NCI-H2196 treated with DMSO at 0.1 percent for 48 hours (cell line): ENCODE data around the gene FAM25G.
"Not testable (repeated sequence)": the region's sequence is repeated elsewhere in the genome, so short reads cannot be mapped to it uniquely, and the experiment has no call there.

ENCODE experiments used
- DNase-seq: peaks from one replicate; lab custom pipeline; 2025; ENCODE audit not compliant: unreplicated experiment; lab: John Stamatoyannopoulos, UW

FAM25G gene

DNA sequence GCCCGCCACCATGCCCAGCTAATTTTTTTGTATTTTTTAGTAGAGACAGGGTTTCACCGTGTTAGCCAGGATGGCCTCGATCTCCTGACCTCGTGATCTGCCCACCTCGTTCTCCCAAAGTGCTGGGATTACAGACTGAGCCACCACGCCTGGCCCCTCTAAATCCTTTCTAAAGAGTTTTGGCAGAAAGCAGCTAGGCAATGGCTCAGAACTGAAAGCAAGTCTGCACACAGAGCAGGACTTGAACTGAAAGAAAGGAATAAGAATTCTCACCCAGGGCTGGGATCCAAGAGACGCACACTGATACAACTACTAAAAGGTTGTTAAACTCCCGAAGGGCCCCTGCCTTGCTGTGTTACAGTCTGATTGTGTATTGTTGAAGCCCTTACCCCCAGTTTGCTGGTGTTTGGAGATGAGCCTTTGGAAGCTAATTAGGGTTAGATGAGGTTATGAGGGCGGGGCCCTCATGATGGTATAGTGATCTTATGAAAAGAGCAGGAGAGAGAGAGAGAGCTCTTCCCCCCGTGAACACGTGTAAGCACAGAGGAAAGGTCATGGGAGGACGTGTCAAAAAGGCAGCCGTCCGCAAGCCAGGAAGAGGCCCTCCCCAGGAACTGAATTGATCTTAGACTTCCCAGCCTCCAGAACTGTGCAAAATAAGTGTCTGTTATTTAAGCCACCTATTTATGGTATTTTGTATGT is 26.1 kb downstream of the FAM25G start:
- DNase-seq, result not testable (repeated sequence)

DNA sequence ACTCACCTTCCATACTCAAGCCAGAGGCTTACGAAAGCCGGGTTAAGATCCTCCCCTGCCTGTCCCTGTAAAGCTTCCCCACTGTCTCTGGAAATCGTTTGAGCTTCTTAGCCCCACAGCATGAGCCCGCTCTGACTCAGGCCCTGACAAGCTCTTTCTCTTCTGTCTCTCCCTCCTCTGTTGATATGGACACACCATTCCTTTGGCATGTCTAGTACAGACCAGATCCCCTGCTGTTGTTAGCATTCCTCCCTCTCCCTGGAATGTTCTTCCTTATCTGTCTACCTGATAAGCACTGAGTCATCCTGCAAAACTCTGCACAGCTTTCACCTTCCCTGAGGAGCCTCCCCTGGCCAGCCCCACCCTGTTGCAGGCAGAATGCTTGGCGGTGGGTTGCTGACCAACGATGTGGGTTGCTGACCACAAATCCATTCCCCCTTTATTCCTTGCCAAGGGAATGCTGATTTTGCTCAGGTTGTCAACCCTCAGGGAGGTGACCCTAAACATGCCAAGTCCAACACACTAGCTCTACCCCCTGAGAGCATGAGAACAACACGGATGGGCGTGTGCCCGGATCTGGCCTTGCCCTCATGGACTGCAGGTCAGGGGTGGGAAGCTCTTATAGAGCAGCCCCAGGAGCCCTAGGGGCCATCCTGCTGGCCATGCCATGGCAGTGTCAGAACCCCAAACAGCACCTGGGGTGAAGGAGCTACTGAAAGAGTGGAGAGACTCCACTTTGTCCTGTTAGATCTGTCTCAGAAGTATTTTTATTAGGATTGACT is 28.7 kb downstream of the FAM25G start:
- DNase-seq, result not testable (repeated sequence)

DNA sequence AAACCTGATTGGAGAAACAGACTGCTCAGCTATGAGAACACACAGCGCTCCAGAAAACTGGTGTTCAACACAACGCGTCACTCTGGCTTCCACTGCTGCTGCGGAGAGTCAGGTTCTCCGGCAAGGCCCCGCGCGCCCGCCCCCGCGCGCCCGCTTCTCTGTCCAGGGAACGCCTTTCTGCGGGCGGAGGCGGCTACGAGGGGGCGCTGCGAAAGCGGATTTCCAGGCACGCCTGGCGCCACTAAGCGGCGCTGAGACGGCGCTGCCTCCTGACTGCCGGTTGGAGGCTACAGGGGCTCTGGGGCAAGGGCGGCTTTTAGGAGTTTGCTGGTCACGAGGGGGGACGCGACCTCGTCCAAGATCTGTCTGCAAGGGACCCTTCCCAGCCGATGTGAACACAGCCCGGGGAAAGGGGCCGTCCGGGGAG is 30.2 kb downstream of the FAM25G start:
- not testable (repeated sequence) for DNase-seq

DNA sequence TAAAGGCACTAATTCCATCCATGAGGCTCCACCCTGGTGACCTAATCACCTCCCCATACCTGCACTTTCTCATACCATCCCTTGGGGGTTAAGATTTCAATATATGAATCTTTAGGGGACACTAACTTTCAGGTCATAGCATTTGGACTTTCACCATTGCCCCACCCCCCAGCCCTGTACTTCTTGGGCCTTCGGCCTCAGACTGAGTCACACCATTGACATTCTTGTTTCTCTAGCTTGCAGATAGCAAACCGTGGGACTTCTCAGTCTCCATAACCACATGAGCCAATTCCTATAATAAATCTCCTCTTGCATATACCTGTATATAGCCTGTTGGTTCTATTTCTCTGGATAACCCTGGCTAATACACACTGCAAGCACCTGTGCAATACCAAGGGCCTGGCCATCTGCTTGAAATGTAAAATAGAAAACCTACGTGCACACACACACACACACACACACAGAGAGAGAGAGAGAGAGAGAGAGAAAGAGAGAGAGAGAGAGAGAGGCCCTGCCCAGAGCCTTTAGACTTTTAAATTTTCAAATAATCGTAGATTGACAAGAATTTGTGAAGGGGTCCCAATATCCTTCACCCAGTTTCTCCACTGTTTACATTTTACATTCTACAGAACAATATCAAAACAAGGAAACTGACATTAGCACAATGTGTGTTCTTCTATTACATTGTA is 32.9 kb downstream of the FAM25G start:
- DNase-seq, result no peak

DNA sequence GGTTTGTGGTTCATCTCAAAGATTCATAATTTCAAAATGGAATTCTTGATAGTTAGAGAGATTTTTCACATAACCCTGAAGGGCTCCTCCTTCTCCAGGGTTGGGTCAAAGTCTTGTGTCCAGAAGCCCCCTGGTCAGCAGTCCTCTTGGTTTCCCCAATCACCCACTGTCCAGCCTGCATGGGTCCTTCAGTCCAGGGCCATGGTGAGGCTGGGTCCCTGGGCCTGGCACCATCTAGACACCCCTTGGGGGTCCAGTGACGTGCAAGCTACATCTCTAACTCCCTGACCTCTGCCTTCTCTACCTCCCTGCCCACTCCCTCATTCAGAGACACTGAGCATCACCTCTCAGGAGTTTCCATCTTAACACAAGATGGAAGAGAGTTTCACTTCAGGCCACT is 33.7 kb downstream of the FAM25G start:
- no peak for DNase-seq

DNA sequence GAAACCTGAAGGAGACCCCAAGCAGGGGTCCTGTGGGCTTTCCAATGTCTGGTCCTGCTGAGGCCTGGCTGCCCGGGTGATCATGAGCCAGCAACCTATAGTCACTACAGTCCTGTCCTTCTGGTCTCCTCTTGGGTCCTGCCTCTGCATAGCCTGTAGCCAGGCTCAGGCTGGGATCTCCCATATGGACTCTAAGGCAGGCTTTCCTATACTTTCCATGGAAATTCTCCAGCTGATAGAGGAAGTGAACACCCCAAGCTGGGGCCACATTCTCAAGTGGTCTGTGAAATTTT is 34.0 kb downstream of the FAM25G start:
- no peak for DNase-seq

DNA sequence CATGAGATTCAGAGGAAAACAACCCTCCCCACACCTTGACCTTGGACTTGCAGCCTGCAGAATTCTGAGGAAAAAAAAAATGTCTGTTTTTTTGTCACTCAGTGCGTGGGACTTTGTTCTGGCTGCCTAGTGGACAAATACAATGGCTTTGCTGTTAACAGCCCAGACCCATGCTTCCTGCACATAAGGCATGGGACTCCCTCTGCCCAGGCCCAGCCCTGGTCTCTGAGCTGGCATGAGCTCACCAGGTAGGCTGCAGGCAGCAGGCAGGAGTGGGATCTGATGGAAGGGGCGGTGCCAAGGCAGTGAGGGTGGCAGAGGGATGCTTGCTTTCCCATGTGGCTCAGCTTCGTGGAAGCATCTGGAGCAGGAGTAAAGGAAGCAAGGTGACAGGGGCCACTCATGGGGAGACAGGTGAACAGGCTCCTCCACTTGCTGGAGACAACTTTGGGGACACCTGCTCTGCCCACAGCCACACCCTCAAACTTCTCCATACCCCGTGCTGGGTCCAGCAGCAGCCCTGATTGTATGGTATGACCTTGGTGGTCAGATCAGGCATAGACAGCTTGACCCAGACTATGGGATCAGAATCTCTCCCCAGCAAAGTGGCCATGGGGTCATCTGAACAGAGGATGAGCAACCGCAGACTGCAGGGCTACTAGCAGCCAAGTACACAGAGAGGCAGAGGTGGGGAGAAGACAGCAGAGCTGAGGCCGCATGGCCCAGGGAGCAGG is 34.5 kb downstream of the FAM25G start:
- no peak for DNase-seq

DNA sequence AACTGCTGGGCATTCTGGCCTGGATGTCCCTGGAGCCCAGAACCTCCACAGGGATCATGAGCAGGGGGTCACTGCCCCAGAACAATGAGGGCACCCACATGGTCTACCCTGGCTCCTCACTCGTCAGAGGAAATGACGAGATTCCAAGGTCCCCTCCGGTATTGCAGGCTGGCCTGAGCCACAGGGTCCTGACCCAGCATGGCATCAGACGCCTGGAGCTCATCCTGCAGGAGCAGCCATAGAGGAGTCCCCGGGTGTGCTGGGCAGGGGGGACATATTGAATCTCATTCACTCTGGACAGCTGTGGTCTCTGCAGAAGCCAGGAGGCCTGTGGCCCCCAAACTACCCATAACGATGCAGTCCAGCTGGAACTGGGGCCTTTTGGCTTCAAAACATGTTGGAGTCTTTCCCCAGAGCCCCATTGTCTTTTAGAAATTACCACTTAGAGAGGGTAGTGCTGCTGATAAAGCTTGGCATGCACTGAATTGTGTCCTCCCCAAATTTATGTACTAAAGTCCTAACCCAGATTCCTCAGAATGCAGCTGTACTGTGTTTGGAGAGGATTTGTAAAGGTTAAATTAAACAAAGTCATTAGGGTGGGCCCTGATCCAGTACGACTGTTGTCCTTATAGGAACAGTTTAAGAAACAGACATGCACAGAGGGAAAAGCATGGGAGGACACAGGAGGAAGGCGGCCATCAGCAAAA is 35.3 kb downstream of the FAM25G start:
- no peak for DNase-seq

DNA sequence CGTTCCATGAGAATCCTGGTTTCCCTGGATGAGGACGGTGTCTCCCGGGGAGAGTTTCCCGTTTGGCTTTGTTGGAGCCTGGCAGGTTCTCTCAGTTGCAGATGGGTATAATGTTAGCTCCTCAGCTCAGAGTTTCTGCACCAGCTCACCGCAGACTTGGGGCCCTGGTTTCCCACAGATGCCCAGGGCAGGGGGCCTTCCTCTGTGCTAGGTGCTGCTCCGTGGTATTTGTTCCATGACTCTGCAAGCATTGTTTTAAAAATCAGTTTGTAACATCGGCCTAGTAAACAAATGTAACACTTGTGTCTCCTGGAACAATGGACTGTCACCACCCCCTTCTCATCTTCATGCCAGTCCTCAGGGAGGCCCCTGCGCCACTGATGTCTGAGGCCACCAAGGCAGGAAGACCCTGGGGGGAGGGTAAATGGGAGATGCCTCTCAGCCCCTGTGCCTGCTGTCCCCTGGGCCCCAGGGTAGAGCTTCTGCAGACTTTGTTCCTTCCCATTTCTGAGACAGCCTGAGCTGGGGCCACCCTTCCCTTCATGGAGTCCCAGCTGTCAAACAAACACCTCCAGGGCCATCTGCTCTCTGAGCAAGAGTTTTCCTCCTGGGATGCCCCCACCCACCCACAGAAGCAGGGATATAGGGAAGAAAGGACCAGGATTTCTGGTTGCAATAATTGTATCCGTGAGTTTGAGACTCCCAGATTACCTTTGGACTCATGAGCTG is 36.0 kb downstream of the FAM25G start:
- DNase-seq, result not testable (repeated sequence)

DNA sequence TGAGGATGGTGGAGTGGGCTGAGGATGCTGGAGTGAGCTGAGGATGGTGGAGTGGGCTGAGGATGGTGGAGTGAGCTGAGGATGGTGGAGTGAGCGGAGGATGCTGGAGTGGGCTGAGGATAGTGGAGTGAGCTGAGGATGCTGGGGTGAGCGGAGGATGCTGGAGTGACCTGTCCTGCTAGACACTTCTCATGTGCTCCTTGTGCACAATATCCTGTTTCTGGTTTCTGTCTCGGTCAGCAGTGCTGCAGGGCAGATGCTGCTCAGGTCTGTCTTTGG is 36.8 kb downstream of the FAM25G start:
- DNase-seq, result no peak

DNA sequence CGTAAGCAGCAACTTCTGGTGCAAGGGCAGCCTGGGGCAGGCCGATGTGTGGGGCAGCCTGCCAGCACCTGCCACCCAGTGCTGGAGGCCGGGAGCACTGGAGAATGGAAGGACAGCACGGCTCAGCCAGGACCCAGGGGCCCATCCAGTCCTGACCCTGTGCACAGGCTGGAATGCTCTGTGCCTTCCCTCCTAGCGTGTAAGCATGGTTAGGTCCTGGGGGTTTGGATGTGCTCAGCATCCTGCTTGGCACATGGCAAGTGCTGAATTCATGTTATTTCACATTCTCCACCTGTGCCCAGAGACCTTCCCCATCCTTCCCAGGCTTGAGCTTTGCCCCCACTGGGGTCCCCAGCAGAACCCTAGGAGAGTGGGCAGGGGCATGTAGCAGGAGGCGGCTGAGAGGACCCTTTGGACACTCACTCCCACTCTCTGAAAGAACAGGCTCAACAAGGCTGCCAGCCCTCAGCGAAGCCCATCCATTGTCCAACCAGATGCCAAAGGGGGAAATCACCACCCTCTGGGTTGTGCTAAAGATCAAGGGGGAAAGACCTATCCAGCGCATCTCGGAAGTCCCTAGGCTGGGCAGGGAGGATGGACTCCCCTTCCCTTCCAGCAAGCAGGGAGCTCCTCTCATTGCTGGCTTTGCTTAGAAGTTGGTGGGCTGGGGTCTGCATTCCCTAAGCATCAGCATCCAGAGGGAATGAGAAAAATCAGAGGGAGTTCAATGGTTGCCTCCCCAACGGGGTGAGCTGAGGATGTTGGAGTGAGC is 37.3 kb downstream of the FAM25G start:
- no peak for DNase-seq

DNA sequence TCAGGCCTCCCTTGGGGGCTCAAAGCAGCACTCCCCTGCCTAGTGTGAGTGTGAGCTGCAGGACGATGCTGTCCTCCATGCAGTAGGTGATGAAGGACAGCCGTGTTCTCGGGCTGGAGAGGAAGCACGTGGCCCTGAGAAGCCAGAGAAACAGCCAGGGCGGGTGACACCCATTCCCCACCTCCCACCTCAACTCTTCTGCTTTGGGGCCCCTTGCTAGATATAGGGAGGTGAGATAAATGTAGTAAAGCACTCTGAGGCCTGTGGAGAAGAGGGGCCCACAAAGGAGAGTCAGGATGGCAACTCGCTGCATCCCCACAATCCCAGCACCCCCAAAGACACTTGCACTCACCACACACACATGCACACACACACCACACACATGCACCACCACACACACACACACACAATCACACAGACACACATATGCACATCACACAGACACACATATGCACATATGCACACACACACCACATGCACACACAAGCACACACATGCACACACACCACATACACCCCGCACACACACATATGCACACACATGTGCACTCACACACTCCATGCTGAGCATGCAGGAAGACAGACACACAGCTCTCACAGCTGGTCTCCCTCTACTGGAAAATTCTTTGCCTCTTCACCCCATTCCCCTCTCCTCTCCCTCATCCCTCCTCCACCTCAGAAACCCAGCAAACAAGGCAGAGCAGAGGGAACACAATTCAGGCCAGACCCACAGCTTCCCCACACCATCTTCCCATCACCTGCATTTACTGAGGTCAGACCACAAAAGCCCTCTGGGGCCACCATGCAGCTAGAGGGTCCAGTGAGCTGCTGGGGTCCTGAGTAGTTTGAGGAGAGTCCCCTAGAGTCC is 38.1 kb downstream of the FAM25G start:
- no peak for DNase-seq

DNA sequence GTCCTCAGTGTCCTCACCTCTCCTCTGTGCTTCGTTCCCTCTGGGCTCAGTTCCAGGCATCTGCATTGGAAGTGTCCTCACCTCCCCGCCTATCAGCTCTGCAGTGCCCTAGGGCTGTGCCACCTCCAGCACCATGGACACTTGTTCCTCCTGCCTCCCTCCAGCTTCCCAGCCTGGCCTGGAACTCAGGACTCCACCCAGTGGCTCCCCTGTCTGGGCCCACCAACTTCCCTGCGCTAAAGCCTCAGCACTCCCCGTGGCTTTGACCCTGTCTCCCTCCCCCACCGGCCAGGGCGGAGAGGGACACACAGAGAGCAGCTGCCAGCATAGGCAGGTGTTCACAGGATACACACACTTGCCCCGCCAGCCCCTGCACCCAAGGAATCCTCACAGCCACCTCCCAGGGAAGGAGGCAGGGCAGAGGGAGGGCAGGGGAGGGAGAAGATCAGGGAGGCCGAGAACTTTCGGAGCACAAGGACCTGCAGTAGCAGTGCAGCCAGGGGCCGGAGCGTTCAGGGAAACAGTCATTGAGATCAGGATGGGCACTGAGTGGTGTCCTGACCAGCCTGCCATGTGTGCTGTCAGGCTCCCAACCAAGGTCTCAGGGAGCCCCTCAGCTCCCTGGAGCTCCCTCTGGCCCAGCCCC is 38.9 kb downstream of the FAM25G start:
- peak; percentile 11 for DNase-seq

DNA sequence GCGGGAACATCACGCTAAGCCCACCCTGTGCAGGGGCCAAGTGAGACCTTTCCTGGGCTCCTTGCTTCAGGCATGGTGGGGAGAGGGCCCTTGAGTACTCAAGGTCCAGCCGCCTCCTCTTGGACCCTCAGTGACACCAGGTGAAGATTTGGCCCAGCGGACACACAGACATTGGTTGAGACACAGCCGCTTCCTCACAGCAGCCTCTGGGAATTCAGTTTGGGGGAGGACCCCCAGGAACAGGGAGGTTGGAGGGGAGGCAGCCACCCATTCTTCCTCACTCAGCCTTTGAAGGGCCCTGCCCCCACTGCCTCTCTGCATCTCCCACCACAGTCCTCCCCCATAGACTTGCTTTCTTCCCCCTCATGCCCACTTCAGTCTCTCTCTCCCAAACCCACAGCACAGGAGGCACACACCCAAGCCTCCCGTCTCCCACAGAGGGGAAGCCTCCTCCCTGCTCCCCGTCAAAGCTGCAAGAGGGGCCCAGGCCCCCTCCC is 39.5 kb downstream of the FAM25G start:
- DNase-seq, result no peak

DNA sequence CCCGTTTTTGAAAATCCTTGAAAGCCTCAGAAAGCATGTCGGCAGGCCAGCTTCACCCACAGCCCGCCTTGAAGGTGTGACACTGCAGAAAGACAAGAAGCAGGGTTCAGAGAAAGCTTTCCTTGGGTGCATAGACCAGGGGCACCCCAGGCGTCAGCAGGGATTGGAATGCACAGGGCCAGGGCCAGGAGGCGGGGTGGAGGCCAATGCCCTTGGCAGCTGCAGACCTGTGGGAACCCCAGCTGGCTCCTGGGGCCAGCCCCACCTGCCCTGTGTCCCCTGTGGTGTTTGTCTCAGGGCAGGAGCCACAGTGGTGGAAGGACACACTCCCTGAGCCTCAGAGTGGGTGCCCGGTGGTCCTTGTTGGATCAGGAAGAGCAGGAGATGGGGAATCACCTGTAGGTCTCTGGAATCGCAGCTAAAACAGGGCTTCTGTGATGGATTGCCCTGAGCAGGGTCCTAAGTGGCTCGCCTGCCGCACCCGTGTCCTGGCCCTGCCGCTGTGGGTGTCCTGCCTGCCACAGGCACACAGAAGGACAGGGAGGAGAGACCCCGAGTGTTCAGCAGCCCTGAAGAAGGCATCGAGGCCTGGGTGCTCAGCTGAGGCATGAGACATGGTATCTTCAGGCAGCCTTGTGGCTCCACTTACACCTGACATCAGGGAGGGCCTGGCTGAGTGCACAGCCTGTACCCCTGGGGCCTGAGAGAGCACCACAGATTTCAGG is 40.1 kb downstream of the FAM25G start:
- DNase-seq, result no peak

DNA sequence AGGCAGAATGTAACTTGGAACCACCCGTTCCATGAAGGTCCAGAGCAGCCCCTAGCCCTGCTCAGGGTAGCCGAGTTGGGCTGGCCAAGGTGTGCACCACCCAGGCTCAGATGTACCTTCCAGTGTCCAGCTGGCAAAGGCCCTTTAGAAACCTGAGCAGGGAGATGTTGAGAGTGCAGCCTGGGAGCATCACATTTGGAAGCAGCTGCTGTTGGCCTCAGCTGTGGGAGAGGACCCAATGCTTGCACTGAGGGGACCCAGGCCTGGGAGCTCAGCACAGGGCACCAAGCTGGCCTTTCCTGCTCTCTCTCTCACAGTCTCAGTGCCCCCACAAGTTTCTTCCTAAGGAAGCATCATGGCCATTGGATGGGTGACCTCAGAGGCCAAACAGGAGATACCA is 41.1 kb downstream of the FAM25G start:
- no peak for DNase-seq

DNA sequence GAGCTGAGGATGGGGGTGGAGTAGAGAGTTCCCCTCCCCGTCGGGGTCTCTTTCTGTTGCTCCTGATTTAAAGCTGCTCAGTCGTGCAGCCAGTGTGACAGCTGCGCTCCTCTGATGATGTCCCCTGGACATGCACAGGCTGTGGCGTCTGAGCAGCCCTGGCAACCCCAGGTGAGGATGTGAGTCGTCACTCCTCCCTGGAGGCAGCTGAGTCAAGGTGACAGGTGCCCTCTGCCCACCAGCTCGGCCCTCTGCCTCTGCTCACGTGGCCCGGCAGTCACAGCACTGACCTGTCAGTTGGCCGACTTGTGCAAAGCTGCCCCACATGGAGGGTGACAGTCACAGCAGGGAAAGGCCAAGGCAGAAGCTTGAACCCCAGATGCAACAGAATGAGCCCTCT is 41.5 kb downstream of the FAM25G start:
- DNase-seq, result no peak
